HG03064 (cell line): ENCODE data around the gene SUGP1.
"Not testable (repeated sequence)": the region's sequence is repeated elsewhere in the genome, so short reads cannot be mapped to it uniquely, and the experiment has no call there.

ENCODE experiments used
- ATAC-seq: cut with Tn5 transposase; IDR thresholded peaks from one replicate; pipeline ENCODE4 v1.9.1; 2021; ENCODE audit warnings: low read depth; ENCODE audit not compliant: unreplicated experiment

Gene SUGP1

GRCh38 chr19:19268453-19269385 lies 51.6 kb downstream of the SUGP1 start:
- no peak for ATAC-seq

- ATAC-seq, result no peak
These were observed 53.0 kb downstream of the SUGP1 start for GRCh38 chr19:19267305-19267704.

GRCh38 chr19:19263886-19264487 lies 56.3 kb downstream of the SUGP1 start:
- ATAC-seq, result no peak

GRCh38 chr19:19262190-19263057 lies 57.9 kb downstream of the SUGP1 start:
- no peak for ATAC-seq

- ATAC-seq, result no peak
These were observed 58.7 kb downstream of the SUGP1 start for GRCh38 chr19:19261350-19262189.

GRCh38 chr19:19260417-19261214 lies 59.7 kb downstream of the SUGP1 start:
- no peak for ATAC-seq

GRCh38 chr19:19259741-19260140 lies 60.6 kb downstream of the SUGP1 start:
- ATAC-seq, result no peak

- ATAC-seq, result no peak
These were observed 61.5 kb downstream of the SUGP1 start for GRCh38 chr19:19258589-19259338.

- ATAC-seq, result no peak
These were observed 62.3 kb downstream of the SUGP1 start for GRCh38 chr19:19257836-19258588.

- no peak for ATAC-seq
These were observed 63.2 kb downstream of the SUGP1 start for GRCh38 chr19:19257137-19257536.

- ATAC-seq, result no peak
These were observed 64.0 kb downstream of the SUGP1 start for GRCh38 chr19:19256072-19256969.

- ATAC-seq, result not testable (repeated sequence)
These were observed 66.9 kb downstream of the SUGP1 start for GRCh38 chr19:19253409-19253808.

- ATAC-seq, result no peak
These were observed 70.0 kb downstream of the SUGP1 start for GRCh38 chr19:19250196-19250801.

GRCh38 chr19:19240476-19240875 lies 79.8 kb downstream of the SUGP1 start:
- no peak for ATAC-seq

GRCh38 chr19:19239675-19240074 lies 80.6 kb downstream of the SUGP1 start:
- no peak for ATAC-seq

GRCh38 chr19:19238126-19238894 lies 82.0 kb downstream of the SUGP1 start:
- ATAC-seq, result no peak
